Measurements from ENCODE around the gene TDRD7. TPM values are rescaled to one million over a fixed set of nuclear protein-coding genes. Genes with fewer than 3 reads are reported as not detected.
A peak's percentile ranks its signal among the peaks of the same experiment; 100 is the strongest.

TDRD7 gene
- total and polyA plus RNA-seq, 9 of the 15 experiments (the other 6 are each of a cell fraction or from before 2014, with no cell fraction given) = 2.2 to 7.7 (median 5.2) TPM

DNA sequence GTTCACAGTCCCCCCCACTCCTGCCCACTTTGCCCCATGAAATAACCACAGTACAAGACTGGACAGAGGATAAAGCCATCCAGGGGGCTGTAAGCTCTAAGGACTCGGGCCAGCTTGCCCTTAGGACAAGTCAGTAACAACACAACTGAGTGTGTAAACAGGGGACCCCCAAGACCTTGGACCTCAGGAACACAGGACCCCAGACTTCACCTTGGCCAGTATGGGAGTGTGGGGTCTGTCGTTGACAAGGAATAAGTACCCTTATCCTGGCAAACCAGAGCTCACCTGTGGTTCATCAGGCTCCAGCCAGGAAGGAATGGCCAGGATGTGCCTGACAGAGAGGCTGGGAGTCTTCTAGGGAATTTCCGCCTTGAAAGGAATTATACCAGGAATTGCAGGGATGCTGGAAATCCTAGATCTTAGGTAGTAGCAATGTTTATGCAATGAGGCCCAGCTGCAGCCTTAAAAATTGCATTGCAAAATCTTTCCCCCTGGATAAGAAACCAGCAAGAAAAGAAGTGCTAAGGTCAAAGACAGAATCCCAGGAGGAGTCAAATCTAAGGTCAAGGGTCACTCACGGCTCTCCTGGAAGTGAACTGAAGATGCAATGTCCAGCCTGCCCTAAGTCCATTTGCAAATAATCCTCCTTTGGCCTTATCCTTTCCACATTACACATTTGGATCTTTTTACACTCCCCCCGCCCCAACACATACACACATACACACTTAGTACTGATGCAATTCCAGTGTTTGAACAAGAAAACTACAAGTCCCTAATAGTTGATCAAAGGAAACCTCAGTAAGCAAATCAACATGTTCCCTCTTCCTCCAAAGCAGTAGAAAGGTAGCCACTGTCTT is 27.3 kb upstream of the TDRD7 start:
- ChIA-PET CTCF (ENCODE audit: low intra/inter-chr PET ratio) (no interaction called here), POLR2A (interaction anchor here (0.6 to 1.1 kb wide), 4 partner anchors 9 to 524 kb away, joined by 3 to 4 read pairs (median 3); no protein-coding TSS in a partner anchor)
- Histone ChIP-seq H3K9ac (ENCODE audit: insufficient read depth in 1 of 2, low read depth in 2 of 2, low read length in 2 of 2) (no peak overlapping the region), H3K4me1 (replicated peaks in 1 of 2; ENCODE audit: control insufficient read depth in 2 of 2, insufficient read depth in 2 of 2, low read length in 2 of 2) (peaks cover 5 to 15% of the 10 kb centered on the region in 2 experiments; a peak in 3 of 5 replicates), H3K27ac (ENCODE audit: extremely low read depth, low read depth, low read length) (no peak overlapping the region), H3K36me3 (ENCODE audit: control insufficient read depth, insufficient read depth, low read length) (no peaks in the 10 kb centered on the region), H3K79me2 (ENCODE audit: control insufficient read depth, insufficient read depth, low read length) (no peaks in the 10 kb centered on the region), H3K9me1 (ENCODE audit: control insufficient read depth, insufficient read depth, low read length) (no peaks in the 10 kb centered on the region), H2AFZ (ENCODE audit: low read depth, low read length) (no peak overlapping the region), H3K9me3 (replicated peaks; ENCODE audit: control insufficient read depth, insufficient read depth, low read depth, low read length) (no peaks in the 10 kb centered on the region), H3K27me3 (ENCODE audit: control insufficient read depth in 2 of 2, insufficient read depth in 2 of 2, low read length in 2 of 2) (peaks cover 0 to 14% of the 10 kb centered on the region in 2 experiments; a peak in 3 of 5 replicates), H4K20me1 (replicated peaks; ENCODE audit: control insufficient read depth, insufficient read depth, low read length) (peaks cover 3% of the 10 kb centered on the region; the same call in 1 of the 2 replicates), H3K4me3 (no peak overlapping the region), H3K4me2 (ENCODE audit: insufficient read depth, low read length) (no peak overlapping the region)
- in situ Hi-C loops (cut with MboI) (no loop called here), intact Hi-C loops (cut with micrococcal nuclease) (loop anchor here (10.0 kb wide), 1 partner anchor 230 kb away; no protein-coding TSS in a partner anchor)
- DNase-seq (ENCODE audit: extremely low read depth in 1 of 4, low spot score in 3 of 4) = no peak
- ATAC-seq = no peak
- no peak for FAIRE-seq
- WGBS (ENCODE audit: insufficient coverage, low coverage, missing lambda C conversion rate) = 5% methylated on average over 5 of the region's 5 CpGs
- BruUV-seq (replicated peaks) = no TSS peak
- TF ChIP-seq, protein P1, sequence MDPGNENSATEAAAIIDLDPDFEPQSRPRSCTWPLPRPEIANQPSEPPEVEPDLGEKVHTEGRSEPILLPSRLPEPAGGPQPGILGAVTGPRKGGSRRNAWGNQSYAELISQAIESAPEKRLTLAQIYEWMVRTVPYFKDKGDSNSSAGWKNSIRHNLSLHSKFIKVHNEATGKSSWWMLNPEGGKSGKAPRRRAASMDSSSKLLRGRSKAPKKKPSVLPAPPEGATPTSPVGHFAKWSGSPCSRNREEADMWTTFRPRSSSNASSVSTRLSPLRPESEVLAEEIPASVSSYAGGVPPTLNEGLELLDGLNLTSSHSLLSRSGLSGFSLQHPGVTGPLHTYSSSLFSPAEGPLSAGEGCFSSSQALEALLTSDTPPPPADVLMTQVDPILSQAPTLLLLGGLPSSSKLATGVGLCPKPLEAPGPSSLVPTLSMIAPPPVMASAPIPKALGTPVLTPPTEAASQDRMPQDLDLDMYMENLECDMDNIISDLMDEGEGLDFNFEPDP (CRISPR knock-in tag; IDR thresholded peaks at IDR 0.05) = no peak
- peak; percentile 32 for TF ChIP-seq NR2C1 (IDR thresholded peaks at IDR 0.05)
- no peak; the same call in 1 of the 2 replicates for TF ChIP-seq NR2C1 (tag; IDR thresholded peaks at IDR 0.05)

All from K562 (cell line).